ENCODE data around the gene SLC40A1. TPM values are rescaled to one million over a fixed set of nuclear protein-coding genes. Genes with fewer than 3 reads are reported as not detected.

Gene SLC40A1
- polyA plus RNA-seq, 1 donor, result 34.6 TPM

GRCh38 chr2:189601043-189601442, 20.5 kb upstream of the SLC40A1 start:
- no peak for DNase-seq (ENCODE audit: low read depth)

DNA sequence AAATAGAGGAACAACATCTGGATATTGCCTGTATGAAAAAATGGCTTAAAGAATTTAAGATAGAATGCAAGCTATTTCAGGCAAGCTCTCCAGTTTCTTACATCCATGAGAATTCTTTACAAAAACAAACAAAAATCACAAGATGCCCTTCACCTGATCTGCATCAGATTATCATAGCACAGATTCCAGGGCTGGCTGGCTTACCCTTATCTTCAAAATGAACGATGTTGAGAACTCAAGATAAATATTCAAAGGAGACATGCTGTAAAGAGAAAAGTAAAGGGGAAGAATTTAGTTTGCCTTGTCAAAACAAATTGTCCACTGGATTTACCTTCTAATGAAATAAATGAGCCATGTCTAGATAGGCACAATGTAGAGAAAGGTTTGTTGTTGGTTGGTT, 18.7 kb upstream of the SLC40A1 start:
- DNase-seq (ENCODE audit: low read depth), result no peak

GRCh38 chr2:189595417-189595816, 14.8 kb upstream of the SLC40A1 start:
- no peak for DNase-seq (ENCODE audit: low read depth)

- no peak for DNase-seq (ENCODE audit: low read depth)
Measured at GRCh38 chr2:189594305-189594704, 13.7 kb upstream of the SLC40A1 start.

DNA sequence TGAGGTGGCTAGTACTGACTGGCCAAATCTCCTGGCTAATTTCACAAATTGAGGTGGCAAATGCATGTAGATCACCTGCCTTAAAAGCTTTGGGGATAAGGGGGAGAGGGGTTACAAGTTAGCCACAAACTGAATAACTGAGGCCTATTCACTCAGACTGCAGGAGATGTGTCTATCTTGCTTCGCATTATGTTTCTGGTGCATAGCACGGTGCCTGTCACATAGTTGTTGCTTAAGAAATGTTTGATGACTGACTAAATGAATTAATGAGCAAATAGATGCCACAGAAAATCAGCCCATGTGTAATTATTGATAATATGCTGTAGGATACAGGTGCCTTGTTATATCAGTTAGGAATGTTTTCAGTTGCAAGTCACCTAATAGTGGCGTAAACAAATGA, 12.5 kb upstream of the SLC40A1 start:
- no peak for DNase-seq (ENCODE audit: low read depth)

DNA sequence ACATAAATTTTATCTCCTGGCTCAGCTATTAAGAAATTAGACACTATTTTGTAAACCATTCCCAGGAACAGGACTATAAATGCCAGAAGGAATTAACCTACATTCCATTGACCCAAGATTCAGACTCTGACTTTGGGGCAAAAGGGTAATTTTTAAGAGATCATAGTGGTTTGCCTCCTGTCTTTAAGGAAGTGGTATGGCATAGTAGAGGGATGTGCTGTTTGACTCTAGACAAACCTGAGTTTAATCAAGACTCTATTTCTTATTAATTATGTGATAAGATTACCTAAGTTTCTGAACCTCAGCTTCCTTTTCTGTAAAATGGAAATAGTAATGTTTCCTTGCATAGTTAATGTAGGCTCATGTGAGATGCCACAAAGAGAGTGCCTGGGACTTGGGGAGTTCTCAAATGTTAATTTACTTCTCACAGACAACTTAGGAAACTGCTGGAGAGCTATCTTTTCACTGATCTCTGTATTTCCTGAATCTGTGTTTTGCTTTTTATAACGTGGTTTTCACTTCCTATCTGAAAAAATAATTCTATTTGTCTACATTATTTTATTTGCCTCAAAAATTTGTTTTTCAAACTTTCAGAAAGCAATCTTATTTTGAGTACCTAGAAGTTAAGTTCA, 11.9 kb upstream of the SLC40A1 start:
- DNase-seq (ENCODE audit: low read depth), result no peak

- DNase-seq (ENCODE audit: low read depth), result no peak
Measured at GRCh38 chr2:189587780-189588179, 7.2 kb upstream of the SLC40A1 start.

GRCh38 chr2:189585226-189585756, 4.7 kb upstream of the SLC40A1 start:
- DNase-seq (ENCODE audit: low read depth), result no peak

- no peak for DNase-seq (ENCODE audit: low read depth)
Measured at GRCh38 chr2:189584686-189585085, 4.1 kb upstream of the SLC40A1 start.

- no peak for DNase-seq (ENCODE audit: low read depth)
Measured at GRCh38 chr2:189583227-189584198, 2.9 kb upstream of the SLC40A1 start.

- no peak for DNase-seq (ENCODE audit: low read depth)
Measured at GRCh38 chr2:189582809-189583192, 2.2 kb upstream of the SLC40A1 start.

- no peak for DNase-seq (ENCODE audit: low read depth)
Measured at GRCh38 chr2:189582140-189582808, 1.7 kb upstream of the SLC40A1 start.

GRCh38 chr2:189581354-189582139, 961 bp upstream of the SLC40A1 start:
- DNase-seq (ENCODE audit: low read depth), result no peak

DNA sequence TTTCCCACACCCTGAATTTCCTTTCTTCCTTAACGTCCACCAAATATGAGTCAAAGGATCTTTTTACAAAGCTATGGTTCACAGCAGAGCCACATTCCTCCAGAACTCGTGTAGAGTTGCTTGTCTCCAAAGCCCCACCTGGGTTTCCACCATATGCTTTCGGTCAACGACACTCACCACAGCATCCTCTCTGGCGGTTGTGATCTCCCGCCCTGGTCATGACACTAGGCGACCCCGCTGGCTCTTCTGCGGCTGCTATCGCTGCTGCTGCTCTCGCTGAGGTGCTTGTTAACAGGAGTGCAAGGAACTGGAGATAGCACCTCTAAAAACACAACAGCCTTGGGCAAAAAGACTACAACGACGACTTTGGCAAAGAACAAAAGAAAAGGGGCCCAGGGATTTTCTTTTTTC, 340 bp downstream of the SLC40A1 start:
- no peak for DNase-seq (ENCODE audit: low read depth)

GRCh38 chr2:189579585-189580186, 900 bp downstream of the SLC40A1 start:
- no peak for DNase-seq (ENCODE audit: low read depth)

GRCh38 chr2:189578272-189578950, 2.2 kb downstream of the SLC40A1 start:
- no peak for DNase-seq (ENCODE audit: low read depth)

DNA sequence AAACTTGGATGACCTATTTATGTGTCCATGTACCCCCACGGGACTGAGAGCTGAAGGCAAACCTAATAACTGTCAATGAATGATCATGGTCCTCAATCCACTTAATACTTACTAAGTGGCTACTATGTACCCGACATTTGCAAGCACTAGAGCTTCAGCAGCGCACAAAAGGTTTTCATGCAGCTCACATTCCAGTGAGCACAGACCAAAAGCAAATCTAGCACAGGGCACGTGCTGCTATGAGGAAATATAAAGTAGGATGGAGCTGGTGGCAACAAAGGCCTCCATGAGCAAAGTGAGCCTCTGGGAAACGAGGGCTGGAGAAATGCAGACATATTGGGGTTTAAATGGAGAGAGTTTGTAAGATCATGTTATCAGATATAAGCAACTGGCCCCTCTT, 3.5 kb downstream of the SLC40A1 start:
- DNase-seq (ENCODE audit: low read depth), result no peak

GRCh38 chr2:189576396-189576795, 4.2 kb downstream of the SLC40A1 start:
- no peak for DNase-seq (ENCODE audit: low read depth)

- DNase-seq (ENCODE audit: low read depth), result no peak
Measured at GRCh38 chr2:189574793-189575475, 5.7 kb downstream of the SLC40A1 start.

- DNase-seq (ENCODE audit: low read depth), result no peak
Measured at GRCh38 chr2:189570570-189571031, 10.0 kb downstream of the SLC40A1 start.
